SU-DHL-6 (cell line): ENCODE measurements around the gene SGCA.

Experiments
- CTCF ChIP-seq: fragments of 200-600 bp; sonication (generic); IDR thresholded peaks from one replicate; pipeline ENCODE4 v1.5.1; 2017; ENCODE audit warnings: antibody characterized with exemption, mild to moderate bottlenecking, low read length, moderate library complexity; ENCODE audit not compliant: insufficient read depth, poor library complexity, severe bottlenecking
- EZH2phosphoT487 ChIP-seq: fragments of 200-600 bp; sonication (generic), shearing (Covaris generic); conservative IDR thresholded peaks from 2 replicates; pipeline ENCODE4 v1.6.1; 2018; ENCODE audit warnings: mild to moderate bottlenecking, antibody characterized with exemption, low read length, moderate library complexity, mixed read lengths

- no peak for TF ChIP-seq CTCF
- no peak for TF ChIP-seq EZH2phosphoT487
These were observed 3.1 kb upstream of the SGCA start for GRCh38 chr17:50162466-50163254.
